ENCODE measurements around the gene MFGE8.

MFGE8 gene

DNA sequence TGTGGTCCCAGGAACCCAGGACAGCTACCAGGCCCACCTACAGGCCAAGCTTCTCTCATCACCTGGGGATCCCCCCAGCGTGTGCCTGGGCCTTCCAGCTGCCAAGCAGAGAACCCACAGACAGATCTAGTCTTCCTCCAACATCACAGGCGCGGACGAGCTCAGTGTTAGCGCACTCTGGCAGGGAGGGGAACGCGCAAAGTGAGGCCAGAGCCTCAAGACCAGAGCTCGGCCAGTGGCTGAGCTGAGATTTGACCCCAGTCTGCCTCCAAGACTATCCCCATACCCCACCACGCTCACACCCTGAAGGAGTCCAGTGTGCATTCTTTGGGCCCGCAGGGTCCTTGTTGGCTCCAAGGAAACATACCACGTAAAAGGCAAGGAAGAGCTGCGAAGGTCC, 5.1 kb downstream of the MFGE8 start:
- peak overlapping the region; percentile 47 for H3K27ac Mint-ChIP-seq
- peaks cover 45% of the 10 kb centered on the region for H3K4me1 Mint-ChIP-seq (ENCODE audit: low read depth)
- H3K4me3 Mint-ChIP-seq, result no peak overlapping the region
- no peaks in the 10 kb centered on the region for H3K9me3 Mint-ChIP-seq
- no peak for DNase-seq
- H3K27me3 Mint-ChIP-seq, result no peaks in the 10 kb centered on the region
- H3K36me3 Mint-ChIP-seq (ENCODE audit: low read depth), result peaks cover 4% of the 10 kb centered on the region

DNA sequence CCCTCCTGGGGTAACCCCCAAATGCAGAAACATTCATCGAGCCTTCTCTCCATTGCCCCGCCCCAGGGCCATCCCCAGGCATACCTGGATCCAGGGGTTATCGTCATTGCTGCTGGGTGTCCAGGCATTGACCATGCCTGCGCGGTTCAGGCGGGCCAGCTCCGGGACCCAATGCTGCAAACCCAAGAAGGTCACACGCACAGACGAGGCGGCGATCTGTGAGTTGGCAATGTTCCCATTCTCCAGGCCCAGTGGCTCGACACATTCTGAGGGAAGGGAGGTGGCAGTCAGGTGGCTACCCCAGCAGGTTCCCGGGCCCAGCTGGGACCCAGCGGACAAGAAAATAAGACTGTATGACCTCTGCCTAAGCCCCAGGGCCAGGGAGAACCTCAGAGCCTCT, 6.1 kb downstream of the MFGE8 start:
- Mint-ChIP-seq H3K36me3 (ENCODE audit: low read depth) (peaks cover 4% of the 10 kb centered on the region), H3K4me1 (ENCODE audit: low read depth) (peaks cover 48% of the 10 kb centered on the region), H3K27ac (no peak overlapping the region), H3K9me3 (no peaks in the 10 kb centered on the region), H3K4me3 (no peak overlapping the region), H3K27me3 (no peaks in the 10 kb centered on the region)
- no peak for DNase-seq

DNA sequence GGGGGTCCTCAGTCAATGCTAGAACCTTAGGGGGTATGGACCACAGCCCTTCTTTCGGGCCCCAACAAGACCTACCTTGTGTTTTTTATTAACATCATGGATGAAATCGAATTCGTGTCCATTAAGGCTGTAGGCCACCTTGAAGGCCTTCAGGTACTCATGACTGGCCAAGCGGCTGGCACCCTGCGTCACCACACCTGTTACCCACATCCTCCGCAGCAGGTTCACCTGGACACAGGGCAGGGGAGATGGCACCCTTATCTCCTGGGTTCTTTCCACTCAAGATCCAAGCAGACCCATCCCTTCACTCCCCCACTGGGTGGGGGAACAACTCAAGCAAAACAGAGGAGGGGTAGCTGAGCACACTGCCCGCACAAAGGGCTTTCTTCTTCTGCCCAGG, 6.6 kb downstream of the MFGE8 start:
- H3K9me3 Mint-ChIP-seq, result no peaks in the 10 kb centered on the region
- H3K36me3 Mint-ChIP-seq (ENCODE audit: low read depth), result peaks cover 4% of the 10 kb centered on the region
- no peak overlapping the region for H3K27ac Mint-ChIP-seq
- no peaks in the 10 kb centered on the region for H3K27me3 Mint-ChIP-seq
- no peak overlapping the region for H3K4me3 Mint-ChIP-seq
- no peak for DNase-seq
- H3K4me1 Mint-ChIP-seq (ENCODE audit: low read depth), result peaks cover 49% of the 10 kb centered on the region

DNA sequence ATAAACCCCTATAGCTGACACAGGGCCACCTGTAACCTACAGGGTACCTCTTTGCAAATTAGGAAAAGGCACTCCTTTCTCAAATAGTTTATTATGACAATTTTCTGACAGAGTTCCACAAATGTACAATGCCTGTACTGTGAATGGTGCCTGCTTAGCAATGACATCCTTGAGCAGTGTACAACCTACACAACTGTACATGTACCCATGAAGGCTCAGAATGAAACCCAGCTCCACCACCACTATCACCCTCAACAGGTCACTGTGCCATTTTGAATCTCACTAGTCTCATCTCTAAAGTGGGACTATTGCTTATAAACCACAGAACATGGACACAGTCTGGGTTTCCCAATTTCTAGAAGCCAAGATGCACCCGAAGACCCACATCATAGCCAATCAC, 7.0 kb downstream of the MFGE8 start:
- no peaks in the 10 kb centered on the region for H3K9me3 Mint-ChIP-seq
- H3K4me1 Mint-ChIP-seq (ENCODE audit: low read depth), result peaks cover 48% of the 10 kb centered on the region
- no peaks in the 10 kb centered on the region for H3K27me3 Mint-ChIP-seq
- H3K4me3 Mint-ChIP-seq, result no peak overlapping the region
- H3K36me3 Mint-ChIP-seq (ENCODE audit: low read depth), result peaks cover 4% of the 10 kb centered on the region
- no peak overlapping the region for H3K27ac Mint-ChIP-seq
- no peak for DNase-seq

DNA sequence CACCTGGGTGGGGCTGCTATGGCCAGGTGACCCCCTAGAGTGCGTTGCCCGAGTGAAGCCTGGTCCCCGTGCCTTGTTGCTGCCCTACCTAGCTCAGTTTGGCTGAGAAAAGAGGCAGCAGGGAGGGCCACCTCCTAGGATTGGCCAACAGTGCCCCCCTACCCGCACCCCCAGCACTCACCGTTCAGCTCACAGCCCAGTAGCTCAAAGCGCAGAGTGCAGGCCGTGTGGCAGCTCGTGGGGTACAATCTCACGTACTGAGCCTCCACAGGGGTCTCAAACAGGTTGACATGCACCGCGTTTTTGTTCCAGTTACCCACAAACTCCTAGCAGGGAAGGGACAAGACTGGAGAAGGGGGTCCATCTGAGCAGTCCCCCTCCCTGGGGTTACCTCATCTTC, 7.6 kb downstream of the MFGE8 start:
- Mint-ChIP-seq H3K9me3 (no peaks in the 10 kb centered on the region), H3K36me3 (ENCODE audit: low read depth) (peaks cover 4% of the 10 kb centered on the region), H3K4me3 (no peak overlapping the region), H3K27me3 (no peaks in the 10 kb centered on the region), H3K27ac (no peak overlapping the region), H3K4me1 (ENCODE audit: low read depth) (peaks cover 46% of the 10 kb centered on the region)
- peak; percentile 28 for DNase-seq

DNA sequence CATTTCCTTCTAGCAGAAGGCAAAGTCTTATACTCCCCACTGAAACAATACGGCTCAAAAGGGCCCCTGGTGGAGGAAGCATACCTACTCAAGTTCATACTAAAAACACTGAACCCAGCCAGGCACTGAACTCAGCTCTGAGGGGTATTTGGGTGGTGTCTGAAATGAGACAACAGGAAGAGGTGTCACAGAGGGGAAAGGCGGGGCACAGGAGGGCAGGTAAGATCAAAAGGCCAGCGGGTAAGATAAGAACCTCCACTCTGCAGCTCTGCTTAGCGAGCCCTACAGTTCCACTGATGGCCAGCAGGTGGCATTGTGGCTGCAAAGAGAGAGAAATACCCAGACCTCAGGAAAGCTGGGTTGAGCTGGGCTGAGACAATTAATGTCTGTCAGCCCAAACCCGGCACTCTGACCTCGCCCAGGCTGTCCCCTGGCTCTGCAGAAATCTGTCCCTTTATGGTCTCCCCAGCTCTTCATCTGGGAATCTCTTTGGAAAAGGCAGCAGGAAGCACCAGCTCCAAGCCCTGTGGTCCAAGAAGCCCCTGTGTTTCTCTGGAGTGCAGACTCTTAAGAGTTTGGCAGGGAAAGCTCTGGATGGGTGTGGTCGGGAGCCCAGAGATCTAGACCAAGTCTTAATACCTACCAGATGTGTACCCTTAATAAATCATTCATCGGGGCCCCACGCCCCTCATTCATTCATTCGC, 8.4 kb downstream of the MFGE8 start:
- H3K27ac Mint-ChIP-seq, result peak overlapping the region; percentile 81
- peak; percentile 93 for DNase-seq
- no peaks in the 10 kb centered on the region for H3K9me3 Mint-ChIP-seq

DNA sequence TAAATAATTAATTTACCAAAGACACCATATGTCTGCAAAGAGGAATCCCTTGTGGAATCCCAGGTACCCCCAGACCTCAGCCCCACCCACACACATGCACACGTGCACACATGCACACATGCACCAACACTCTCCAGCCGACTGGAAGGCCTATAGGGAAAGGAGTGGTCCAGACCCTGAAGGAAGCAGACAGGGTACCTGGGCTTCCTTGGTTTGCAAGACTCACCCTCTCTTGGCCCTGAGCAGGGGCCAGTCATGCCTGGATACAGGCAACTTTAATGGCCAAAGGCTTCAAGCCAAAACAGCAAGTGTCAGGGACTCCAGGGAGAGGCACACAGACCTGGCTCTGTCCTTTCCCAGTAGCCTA, 8.9 kb downstream of the MFGE8 start:
- no peak overlapping the region for H3K4me3 Mint-ChIP-seq
- H3K9me3 Mint-ChIP-seq, result no peaks in the 10 kb centered on the region
- H3K36me3 Mint-ChIP-seq (ENCODE audit: low read depth), result peaks cover 1% of the 10 kb centered on the region
- peak overlapping the region; percentile 78 for H3K27ac Mint-ChIP-seq
- no peak for DNase-seq
- H3K4me1 Mint-ChIP-seq (ENCODE audit: low read depth), result peaks cover 43% of the 10 kb centered on the region
- H3K27me3 Mint-ChIP-seq, result no peaks in the 10 kb centered on the region

More for the DNA sequence above, 8.4 kb downstream of the MFGE8 start:
- no peaks in the 10 kb centered on the region for H3K27me3 Mint-ChIP-seq
- H3K4me1 Mint-ChIP-seq (ENCODE audit: low read depth), result peaks cover 46% of the 10 kb centered on the region
- peaks cover 4% of the 10 kb centered on the region for H3K36me3 Mint-ChIP-seq (ENCODE audit: low read depth)
- H3K4me3 Mint-ChIP-seq, result no peak overlapping the region

DNA sequence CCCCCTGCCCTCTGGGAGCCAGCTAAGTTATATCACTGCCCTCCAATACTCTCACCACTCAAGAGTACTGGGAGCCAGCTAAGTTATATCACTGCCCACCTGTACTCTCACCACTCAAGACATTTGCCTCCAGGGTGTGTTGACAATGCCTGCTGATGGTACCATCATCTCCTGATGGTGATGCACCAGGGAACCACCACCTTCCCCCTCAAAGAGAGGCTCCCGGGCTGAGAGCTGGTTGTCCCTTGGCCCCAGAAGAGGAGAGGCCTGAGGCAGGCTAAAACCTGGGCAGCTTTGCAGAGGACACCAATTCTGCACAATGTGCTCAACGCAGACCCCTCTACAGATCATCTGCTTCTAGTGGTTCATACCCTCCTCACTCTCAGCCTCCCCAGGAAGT, 10.3 kb downstream of the MFGE8 start:
- peak overlapping the region; percentile 22 for H3K27ac Mint-ChIP-seq
- H3K4me3 Mint-ChIP-seq, result no peak overlapping the region
- DNase-seq, result no peak
- H3K36me3 Mint-ChIP-seq (ENCODE audit: low read depth), result no peaks in the 10 kb centered on the region
- peaks cover 41% of the 10 kb centered on the region for H3K4me1 Mint-ChIP-seq (ENCODE audit: low read depth)
- H3K27me3 Mint-ChIP-seq, result no peaks in the 10 kb centered on the region
- no peaks in the 10 kb centered on the region for H3K9me3 Mint-ChIP-seq

DNA sequence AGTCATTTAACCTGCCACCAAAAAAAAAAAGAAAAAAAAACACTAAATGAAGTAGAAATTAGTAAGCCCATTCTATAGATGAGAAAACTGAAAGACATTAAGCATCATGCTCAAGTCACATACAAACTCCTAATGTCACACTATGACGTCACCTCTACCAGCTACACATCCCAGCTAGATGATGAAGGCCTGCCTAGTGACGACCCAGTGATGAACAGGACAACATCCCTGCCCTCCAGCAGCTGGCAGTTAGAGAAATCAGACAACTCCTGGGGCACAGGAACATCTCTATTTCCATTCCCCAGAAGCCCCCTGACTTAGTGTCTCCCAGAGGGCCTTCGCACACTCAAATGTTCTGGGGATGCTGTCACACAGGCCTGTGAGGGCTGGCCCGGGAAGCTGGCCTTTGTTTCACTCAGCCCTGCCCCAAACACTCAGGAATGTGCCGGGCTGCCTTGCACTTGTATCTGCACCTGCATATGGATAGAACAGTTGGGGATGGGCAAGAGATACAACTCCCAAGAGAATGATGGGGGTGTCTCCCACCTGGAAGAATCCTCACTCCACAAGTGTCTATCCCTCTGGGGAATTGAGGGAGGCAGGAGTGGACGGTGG, 10.9 kb downstream of the MFGE8 start:
- no peak for DNase-seq
- H3K36me3 Mint-ChIP-seq (ENCODE audit: low read depth), result no peaks in the 10 kb centered on the region
- H3K4me1 Mint-ChIP-seq (ENCODE audit: low read depth), result peaks cover 46% of the 10 kb centered on the region
- H3K4me3 Mint-ChIP-seq, result no peak overlapping the region
- no peaks in the 10 kb centered on the region for H3K9me3 Mint-ChIP-seq
- H3K27ac Mint-ChIP-seq, result no peak overlapping the region
- no peaks in the 10 kb centered on the region for H3K27me3 Mint-ChIP-seq

DNA sequence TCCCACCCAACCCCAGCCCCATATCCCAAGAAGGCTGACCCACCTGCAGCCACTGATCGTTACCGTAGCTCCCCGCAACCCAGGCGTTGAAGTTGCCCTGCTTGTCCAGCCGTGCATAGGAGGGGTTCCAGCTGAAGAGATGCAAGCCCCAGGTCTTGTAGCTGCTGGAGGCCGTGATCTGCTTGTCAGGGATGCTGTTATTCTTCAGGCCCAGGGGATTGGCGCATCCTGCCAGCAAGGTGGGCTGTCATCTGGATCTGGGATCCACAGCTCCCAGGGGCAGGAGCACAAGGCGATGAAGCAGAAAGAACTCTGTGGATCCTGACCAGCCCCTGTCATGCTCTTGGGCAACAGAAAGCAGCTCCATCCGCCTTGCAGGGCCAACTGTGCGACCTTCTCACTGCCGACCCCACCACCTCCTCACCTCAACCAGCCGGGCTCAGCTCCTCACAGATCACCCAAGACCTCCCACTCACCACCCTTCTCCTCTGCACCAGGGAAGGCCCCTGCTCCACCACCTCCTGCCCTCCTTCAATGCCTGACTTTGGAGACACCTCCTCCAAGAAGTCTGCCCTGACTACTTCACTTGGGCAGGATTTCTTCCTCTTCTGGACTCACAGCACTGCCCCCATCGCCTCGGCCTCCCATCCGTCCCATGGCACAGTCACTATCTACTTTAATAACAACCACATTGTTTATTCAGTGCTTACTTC, 11.5 kb downstream of the MFGE8 start:
- DNase-seq, result no peak
- Mint-ChIP-seq H3K27ac (no peak overlapping the region), H3K4me1 (ENCODE audit: low read depth) (peaks cover 53% of the 10 kb centered on the region), H3K9me3 (no peaks in the 10 kb centered on the region), H3K27me3 (no peaks in the 10 kb centered on the region), H3K36me3 (ENCODE audit: low read depth) (no peaks in the 10 kb centered on the region), H3K4me3 (no peak overlapping the region)

DNA sequence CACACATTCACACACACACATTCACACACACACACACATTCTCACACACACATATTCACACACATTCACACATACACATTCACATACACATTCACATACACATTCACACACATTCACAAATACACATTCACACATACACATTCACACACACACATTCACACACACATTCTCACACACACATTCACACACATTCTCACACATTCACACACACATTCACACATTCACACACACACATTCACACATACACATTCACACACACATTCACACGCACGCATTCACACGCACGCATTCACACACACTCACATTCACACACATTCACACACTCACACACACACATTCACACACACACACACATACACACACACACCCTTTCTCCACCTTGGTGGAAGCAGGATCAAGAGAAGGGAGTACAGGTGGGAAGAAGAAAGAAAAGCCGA, 12.2 kb downstream of the MFGE8 start:
- H3K4me3 Mint-ChIP-seq, result no peak overlapping the region
- no peaks in the 10 kb centered on the region for H3K36me3 Mint-ChIP-seq (ENCODE audit: low read depth)
- peaks cover 54% of the 10 kb centered on the region for H3K4me1 Mint-ChIP-seq (ENCODE audit: low read depth)
- DNase-seq, result no peak
- H3K9me3 Mint-ChIP-seq, result no peaks in the 10 kb centered on the region
- H3K27ac Mint-ChIP-seq, result no peak overlapping the region
- no peaks in the 10 kb centered on the region for H3K27me3 Mint-ChIP-seq

DNA sequence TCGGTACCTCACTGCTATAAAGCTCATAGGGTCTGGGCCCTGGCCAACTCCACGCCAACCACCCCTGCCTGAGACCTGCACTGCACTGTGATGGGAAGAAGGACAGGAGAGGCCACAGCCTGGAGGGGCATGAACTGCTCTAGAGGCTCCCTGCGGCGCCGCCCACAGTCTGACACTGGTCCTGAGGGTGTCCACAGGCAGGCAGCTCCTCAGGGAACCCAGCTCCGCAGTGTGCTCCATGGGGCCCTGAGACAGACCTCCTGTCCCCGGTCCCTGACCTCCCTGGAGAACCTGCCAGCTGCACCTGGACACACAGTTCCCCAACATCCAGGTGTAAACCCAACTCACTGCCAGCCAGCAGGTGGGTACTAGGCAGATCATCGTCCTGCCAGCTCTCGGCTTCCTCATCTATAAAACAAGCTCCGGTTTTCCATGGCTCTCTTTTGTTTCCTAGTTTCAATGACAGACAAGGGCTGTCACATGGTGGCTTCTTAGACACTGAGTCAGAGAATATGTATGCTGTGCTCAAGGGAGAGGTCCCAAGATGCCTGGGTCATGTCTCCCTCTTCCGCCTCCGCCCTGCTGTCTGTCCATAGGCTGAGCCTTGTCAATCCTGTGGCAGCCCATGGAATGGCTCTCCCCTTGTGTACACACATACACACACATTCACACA, 12.7 kb downstream of the MFGE8 start:
- Mint-ChIP-seq H3K27me3 (no peaks in the 10 kb centered on the region), H3K36me3 (ENCODE audit: low read depth) (no peaks in the 10 kb centered on the region), H3K4me3 (no peak overlapping the region), H3K27ac (no peak overlapping the region), H3K9me3 (no peaks in the 10 kb centered on the region), H3K4me1 (ENCODE audit: low read depth) (peaks cover 57% of the 10 kb centered on the region)
- no peak for DNase-seq

DNA sequence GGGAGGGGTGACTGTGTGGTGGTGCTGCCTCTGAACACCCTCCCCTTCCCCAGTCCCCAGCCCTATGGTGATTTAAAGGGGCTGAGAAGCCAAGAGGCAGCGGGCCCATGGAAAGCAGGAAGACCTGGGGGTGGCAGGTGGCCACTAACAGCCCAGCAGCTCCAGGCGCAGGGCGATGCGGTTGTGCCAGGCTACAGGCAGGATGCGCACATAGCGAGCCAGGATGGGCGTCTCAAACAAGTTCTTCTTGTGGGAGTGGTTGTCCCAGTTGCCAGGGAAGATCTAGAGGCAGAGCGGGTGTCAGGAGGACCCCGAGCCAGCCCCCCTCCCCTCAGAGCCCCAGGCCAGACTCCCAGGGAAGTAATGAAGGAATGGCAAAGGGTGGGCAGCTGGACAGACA, 13.9 kb downstream of the MFGE8 start:
- no peaks in the 10 kb centered on the region for H3K9me3 Mint-ChIP-seq
- H3K27ac Mint-ChIP-seq, result no peak overlapping the region
- no peak for DNase-seq

DNA sequence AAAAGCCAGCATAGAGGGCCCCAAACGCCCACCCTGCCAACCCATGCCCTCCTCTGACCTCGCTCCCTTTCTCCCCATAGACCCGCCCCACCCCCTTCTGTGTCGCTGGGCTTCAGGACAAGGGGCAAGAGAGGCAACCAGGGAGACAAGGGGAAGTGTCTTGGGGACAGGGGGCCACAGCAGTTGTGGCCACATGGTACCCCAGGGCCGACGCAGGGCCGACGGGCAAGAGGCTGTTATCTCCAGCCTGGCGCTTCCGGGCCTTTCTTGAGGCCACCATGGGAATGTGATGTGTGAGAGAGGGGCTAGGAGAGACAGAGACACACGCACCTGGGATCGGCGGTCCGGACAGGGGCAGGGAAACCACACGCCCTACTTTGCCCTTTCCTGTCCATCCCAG, 14.4 kb downstream of the MFGE8 start:
- no peak for DNase-seq
- H3K9me3 Mint-ChIP-seq, result no peaks in the 10 kb centered on the region

More for the DNA sequence above, 13.9 kb downstream of the MFGE8 start:
- Mint-ChIP-seq H3K27me3 (no peaks in the 10 kb centered on the region), H3K4me3 (no peak overlapping the region), H3K4me1 (ENCODE audit: low read depth) (peaks cover 49% of the 10 kb centered on the region), H3K36me3 (ENCODE audit: low read depth) (peaks cover 1% of the 10 kb centered on the region)

More for the DNA sequence above, 14.4 kb downstream of the MFGE8 start:
- Mint-ChIP-seq H3K27me3 (no peaks in the 10 kb centered on the region), H3K4me1 (ENCODE audit: low read depth) (peaks cover 49% of the 10 kb centered on the region), H3K4me3 (no peak overlapping the region), H3K27ac (no peak overlapping the region), H3K36me3 (ENCODE audit: low read depth) (peaks cover 3% of the 10 kb centered on the region)

Data from activated T-cell treated with anti-CD3 and anti-CD28 coated beads, Interleukin-2, amount 50 U/mL, for 24 hours (primary cell).